ENCODE data around the gene BATF3.

- no peak for TF ChIP-seq CTCF (IDR thresholded peaks at IDR 0.05)
- TF ChIP-seq POLR2AphosphoS5 (IDR thresholded peaks at IDR 0.05), result no peak
Measured at GRCh38 chr1:212738330-212738729, 38.7 kb upstream of the BATF3 start.
